ENCODE measurements around the gene RAB4B.
"Not testable (repeated sequence)": the region's sequence is repeated elsewhere in the genome, so short reads cannot be mapped to it uniquely, and the experiment has no call there.

The RAB4B gene

GRCh38 chr19:40842012-40842411, 64.0 kb downstream of the RAB4B start:
- not testable (repeated sequence) for DNase-seq (ENCODE audit: low read depth in 2 of 3, low spot score in 1 of 3)

GRCh38 chr19:40842997-40843652, 65.1 kb downstream of the RAB4B start:
- not testable (repeated sequence) for DNase-seq (ENCODE audit: low read depth in 2 of 3, low spot score in 1 of 3)

GRCh38 chr19:40843653-40844052, 65.6 kb downstream of the RAB4B start:
- peak; percentile 32 to 67 (median 55) for DNase-seq (ENCODE audit: low read depth in 2 of 3, low spot score in 1 of 3)

All from stimulated activated CD4-positive, alpha-beta T cell treated with anti-CD3 and anti-CD28 coated beads, Interleukin-12 subunit alpha, Interleukin-12 subunit beta, amount 100 ng/mL, for 48 hours (primary cell).